Progenitor cell of endocrine pancreas (in vitro differentiated cells): Measurements from ENCODE around the gene CCDC24. TPM values are rescaled to one million over a fixed set of nuclear protein-coding genes. Genes with fewer than 3 reads are reported as not detected.

Experiments
- DNase-seq: peaks from one replicate; pipeline ENCODE4 v3.0.0; 2021; ENCODE audit warnings: low spot score; ENCODE audit not compliant: unreplicated experiment
- H3K27ac Mint-ChIP-seq: 2 replicates; pipeline ENCODE4 v1.8.0; 2021; ENCODE audit warnings: mild to moderate bottlenecking, moderate library complexity, mixed read lengths
- H3K27me3 Mint-ChIP-seq: 2 replicates; pipeline ENCODE4 v1.8.0; 2021; ENCODE audit warnings: mixed read lengths
- H3K36me3 Mint-ChIP-seq: 2 replicates; pipeline ENCODE4 v1.8.0; 2022; ENCODE audit warnings: mixed read lengths; ENCODE audit not compliant: insufficient read depth
- H3K4me1 Mint-ChIP-seq: 2 replicates; pipeline ENCODE4 v1.8.0; 2021; ENCODE audit warnings: low read depth, mixed read lengths
- H3K4me3 Mint-ChIP-seq: 2 replicates; pipeline ENCODE4 v1.8.0; 2021; ENCODE audit warnings: low read depth, mild to moderate bottlenecking, moderate library complexity, mixed read lengths
- H3K9me3 Mint-ChIP-seq: 2 replicates; pipeline ENCODE4 v1.8.0; 2021; ENCODE audit warnings: low read depth, mixed read lengths
- total RNA-seq: library from RNA; stranded (reverse); gene quantifications from 2 replicates; pipeline ENCODE4 v1.2.1, GENCODE V29; 2021
- TF ChIP-seq, protein P1 (sequence below): fragments of 200-600 bp; sonication (generic); IDR thresholded peaks from one replicate; pipeline ENCODE4 v1.5.0; 2021; ENCODE audit warnings: antibody characterized with exemption, mild to moderate bottlenecking; ENCODE audit not compliant: unreplicated experiment

CCDC24 gene
- total RNA-seq, 1 donor from 2014 or later = 35.9 TPM

DNA sequence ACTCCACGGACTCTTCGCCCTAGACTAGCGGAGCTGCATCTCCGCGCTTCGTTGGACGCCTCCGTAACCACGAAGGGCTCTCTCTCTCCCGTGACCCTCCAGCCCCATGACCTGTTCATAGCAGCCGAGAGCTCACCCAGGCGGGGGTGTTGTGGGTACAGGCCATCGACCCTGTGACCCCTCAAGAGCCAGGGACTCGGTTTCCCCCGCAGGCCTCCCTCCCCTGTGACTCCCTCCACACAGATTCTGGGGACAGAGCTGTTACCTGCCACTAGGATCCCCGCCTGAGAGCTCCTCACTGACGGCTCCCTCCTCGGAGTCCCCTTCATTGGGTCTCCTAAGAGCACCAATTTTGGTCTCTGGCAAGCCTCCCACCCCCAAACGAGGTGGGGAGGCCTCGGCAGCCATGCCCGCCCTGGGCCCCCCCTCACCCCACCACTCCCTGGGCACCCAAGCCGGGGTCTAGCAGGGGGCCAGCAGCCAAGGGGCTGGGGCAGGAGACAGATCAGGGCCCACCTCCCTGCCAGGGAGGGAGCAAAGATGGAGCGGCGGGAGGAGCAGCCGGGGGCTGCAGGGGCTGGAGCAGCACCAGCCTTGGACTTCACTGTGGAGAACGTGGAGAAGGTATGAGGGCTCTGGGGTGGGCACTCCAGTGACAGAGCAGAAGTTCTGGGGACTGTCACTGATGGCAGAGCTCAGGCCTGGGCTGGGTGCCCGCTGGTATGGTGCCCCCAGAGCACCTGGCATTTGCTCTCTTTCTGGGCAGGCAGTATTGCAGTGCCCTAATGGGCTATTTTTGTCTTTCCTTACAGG lies 44.1 kb upstream of the CCDC24 start:
- Mint-ChIP-seq H3K4me1 (peaks cover 16% of the 10 kb centered on the region), H3K27me3 (peaks cover 7% of the 10 kb centered on the region), H3K4me3 (peak overlapping the region; percentile 87), H3K9me3 (no peaks in the 10 kb centered on the region), H3K27ac (peak overlapping the region; percentile 99), H3K36me3 (peaks cover 2% of the 10 kb centered on the region)
- TF ChIP-seq, protein P1, sequence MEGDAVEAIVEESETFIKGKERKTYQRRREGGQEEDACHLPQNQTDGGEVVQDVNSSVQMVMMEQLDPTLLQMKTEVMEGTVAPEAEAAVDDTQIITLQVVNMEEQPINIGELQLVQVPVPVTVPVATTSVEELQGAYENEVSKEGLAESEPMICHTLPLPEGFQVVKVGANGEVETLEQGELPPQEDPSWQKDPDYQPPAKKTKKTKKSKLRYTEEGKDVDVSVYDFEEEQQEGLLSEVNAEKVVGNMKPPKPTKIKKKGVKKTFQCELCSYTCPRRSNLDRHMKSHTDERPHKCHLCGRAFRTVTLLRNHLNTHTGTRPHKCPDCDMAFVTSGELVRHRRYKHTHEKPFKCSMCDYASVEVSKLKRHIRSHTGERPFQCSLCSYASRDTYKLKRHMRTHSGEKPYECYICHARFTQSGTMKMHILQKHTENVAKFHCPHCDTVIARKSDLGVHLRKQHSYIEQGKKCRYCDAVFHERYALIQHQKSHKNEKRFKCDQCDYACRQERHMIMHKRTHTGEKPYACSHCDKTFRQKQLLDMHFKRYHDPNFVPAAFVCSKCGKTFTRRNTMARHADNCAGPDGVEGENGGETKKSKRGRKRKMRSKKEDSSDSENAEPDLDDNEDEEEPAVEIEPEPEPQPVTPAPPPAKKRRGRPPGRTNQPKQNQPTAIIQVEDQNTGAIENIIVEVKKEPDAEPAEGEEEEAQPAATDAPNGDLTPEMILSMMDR = no peak
- no peak for DNase-seq

DNA sequence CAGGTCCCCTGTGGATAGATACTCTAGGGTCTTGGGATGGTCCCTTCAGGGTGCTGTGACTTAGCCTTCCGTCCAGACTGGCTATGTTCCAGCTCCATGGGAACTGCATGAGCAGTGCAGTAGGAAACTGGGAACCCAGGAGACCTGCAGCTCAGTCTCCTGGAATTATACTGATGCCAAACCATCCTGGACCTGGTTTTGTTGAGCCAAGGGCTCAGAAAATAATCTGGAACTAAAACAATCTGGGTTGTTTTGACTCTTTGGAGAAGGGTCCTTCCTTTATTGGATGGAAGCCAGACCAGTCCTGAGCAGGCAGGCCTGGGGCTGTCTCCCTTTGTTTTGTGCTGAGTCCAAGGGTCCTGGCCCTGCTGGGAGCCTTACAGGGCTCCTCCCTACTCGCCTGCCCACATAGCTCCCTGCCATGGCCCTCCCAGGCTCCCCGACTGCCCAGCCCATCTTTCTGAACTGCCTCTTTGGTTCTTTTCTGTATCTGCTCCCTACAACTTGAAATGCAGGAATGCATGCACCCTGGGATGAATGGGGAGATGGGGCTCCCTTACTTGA lies 43.4 kb upstream of the CCDC24 start:
- Mint-ChIP-seq H3K36me3 (peaks cover 2% of the 10 kb centered on the region), H3K4me3 (peak overlapping the region; percentile 87), H3K27me3 (peaks cover 2% of the 10 kb centered on the region), H3K4me1 (peaks cover 19% of the 10 kb centered on the region), H3K9me3 (no peaks in the 10 kb centered on the region), H3K27ac (peak overlapping the region; percentile 81)
- TF ChIP-seq, protein P1 = no peak
- no peak for DNase-seq

DNA sequence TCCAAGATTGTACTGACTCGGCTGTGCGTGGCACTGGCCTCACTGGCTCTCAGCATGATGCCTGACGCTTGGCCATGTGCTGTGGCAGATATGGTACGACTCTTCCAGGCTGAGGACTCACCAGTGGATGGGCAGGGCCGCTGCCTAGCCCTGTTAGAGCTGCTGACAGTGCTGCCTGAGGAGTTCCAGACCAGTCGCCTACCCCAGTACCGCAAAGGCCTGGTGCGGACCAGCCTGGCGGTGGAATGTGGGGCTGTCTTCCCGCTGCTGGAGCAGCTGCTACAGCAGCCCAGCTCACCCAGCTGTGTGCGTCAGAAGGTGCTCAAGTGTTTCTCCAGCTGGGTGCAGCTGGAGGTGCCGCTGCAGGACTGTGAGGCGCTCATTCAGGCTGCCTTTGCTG lies 41.7 kb upstream of the CCDC24 start:
- Mint-ChIP-seq H3K27me3 (no peaks in the 10 kb centered on the region), H3K27ac (no peak overlapping the region), H3K4me3 (no peak overlapping the region), H3K9me3 (no peaks in the 10 kb centered on the region), H3K36me3 (peaks cover 2% of the 10 kb centered on the region), H3K4me1 (peaks cover 22% of the 10 kb centered on the region)
- TF ChIP-seq, protein P1 = no peak
- DNase-seq = no peak

GRCh38 chr1:43951021-43951985 lies 40.1 kb upstream of the CCDC24 start:
- H3K36me3 Mint-ChIP-seq = peaks cover 2% of the 10 kb centered on the region
- H3K4me3 Mint-ChIP-seq = no peak overlapping the region
- peaks cover 15% of the 10 kb centered on the region for H3K4me1 Mint-ChIP-seq
- H3K9me3 Mint-ChIP-seq = no peaks in the 10 kb centered on the region
- no peak for DNase-seq
- TF ChIP-seq, protein P1 = no peak
- H3K27me3 Mint-ChIP-seq = no peaks in the 10 kb centered on the region
- no peak overlapping the region for H3K27ac Mint-ChIP-seq
